IMR-90 (cell line): ENCODE data around the gene GRAMD2A. TPM values are rescaled to one million over a fixed set of nuclear protein-coding genes. Genes with fewer than 3 reads are reported as not detected.

ENCODE experiments used
- ATAC-seq: fragments of 200-7000 bp; cut with Tn5 transposase; 2 replicates; pipeline ENCODE4 v1.9.1; 2020; ENCODE audit warnings: low read depth, mild to moderate bottlenecking, moderate library complexity
- BruUV-seq: library from RNA; stranded (reverse); fragments of 400-500 nt; replicated peaks from 2 replicates; lab custom pipeline; 2021; lab: Mats Ljungman, UMichigan
- CTCF ChIA-PET: fragments of 300-600 bp; formaldehyde crosslinking; extraction: SDS; loops from one replicate; lab custom pipeline; 2021; ENCODE audit warnings: antibody characterized with exemption; lab: Yijun Ruan, JAX
- POLR2A ChIA-PET: fragments of 300-600 bp; sonication (Branson Sonifier 250); formaldehyde crosslinking; loops from one replicate; lab custom pipeline; 2022; ENCODE audit warnings: antibody characterized with exemption; ENCODE audit not compliant: unreplicated experiment; lab: Charles Lee
- DNase-seq: peaks from one replicate; pipeline ENCODE4 v3.0.0; 2013
- H2AFZ ChIP-seq: replicated peaks from 2 replicates; pipeline ENCODE3; 2013; ENCODE audit warnings: low read length, mild to moderate bottlenecking; ENCODE audit not compliant: poor library complexity
- H2AK5ac ChIP-seq: 2 replicates; pipeline ENCODE4 v1.6.1; 2013; ENCODE audit warnings: low read depth, low read length, inconsistent platforms
- H2AK9ac ChIP-seq: replicated peaks from 2 replicates; pipeline ENCODE3; 2013; ENCODE audit warnings: mild to moderate bottlenecking, low read depth, low read length, moderate library complexity; ENCODE audit not compliant: poor library complexity
- H2BK120ac ChIP-seq: 2 replicates; pipeline ENCODE4 v1.6.1; 2013; ENCODE audit warnings: low read depth, low read length, inconsistent platforms
- H2BK15ac ChIP-seq: 3 replicates; pipeline ENCODE4 v1.6.1; 2013; ENCODE audit warnings: low read depth, low read length, inconsistent platforms
- H2BK20ac ChIP-seq: 2 replicates; pipeline ENCODE4 v1.6.1; 2013; ENCODE audit warnings: low read depth, mild to moderate bottlenecking, inconsistent platforms, low read length, moderate library complexity
- H2BK5ac ChIP-seq: 2 replicates; pipeline ENCODE4 v1.6.1; 2013; ENCODE audit warnings: mild to moderate bottlenecking, low read depth, low read length, inconsistent platforms; ENCODE audit not compliant: poor library complexity, severe bottlenecking
- H3K14ac ChIP-seq: replicated peaks from 2 replicates; pipeline ENCODE4 v1.6.1; 2013; ENCODE audit warnings: low read depth, low read length, inconsistent platforms
- H3K18ac ChIP-seq: 2 replicates; pipeline ENCODE4 v1.6.1; 2013; ENCODE audit warnings: low read depth, low read length, control low read depth
- H3K23ac ChIP-seq: 2 replicates; pipeline ENCODE4 v1.6.1; 2013; ENCODE audit warnings: low read depth, low read length, inconsistent platforms
- H3K27ac ChIP-seq: 2 replicates; pipeline ENCODE4 v1.5.1; 2013; ENCODE audit warnings: mild to moderate bottlenecking, control low read depth, low read length; ENCODE audit not compliant: insufficient read depth
- H3K27me3 ChIP-seq: 2 replicates; pipeline ENCODE4 v1.6.1; 2013; ENCODE audit warnings: low read length; ENCODE audit not compliant: control insufficient read depth, insufficient read depth
- H3K36me3 ChIP-seq: 2 replicates; pipeline ENCODE4 v1.6.1; 2013; ENCODE audit warnings: low read length, mixed read lengths; ENCODE audit not compliant: control insufficient read depth, insufficient read depth
- H3K4ac ChIP-seq: 2 replicates; pipeline ENCODE4 v1.6.1; 2013; ENCODE audit warnings: low read depth, low read length, inconsistent platforms
- H3K4me1 ChIP-seq: 2 replicates; pipeline ENCODE4 v1.6.1; 2013; ENCODE audit warnings: low read length, mixed read lengths; ENCODE audit not compliant: control insufficient read depth, insufficient read depth
- H3K4me2 ChIP-seq: 2 replicates; pipeline ENCODE4 v1.6.1; 2013; ENCODE audit warnings: low read depth, mild to moderate bottlenecking, control low read depth, low read length, moderate library complexity
- H3K4me3 ChIP-seq: 2 replicates; pipeline ENCODE4 v1.5.1; 2013; ENCODE audit warnings: low read depth, mild to moderate bottlenecking, control low read depth, low read length, moderate library complexity; ENCODE audit not compliant: insufficient read depth
- H3K56ac ChIP-seq: 2 replicates; pipeline ENCODE4 v1.6.1; 2013; ENCODE audit warnings: low read length, inconsistent platforms; ENCODE audit not compliant: insufficient read depth; ENCODE audit errors: extremely low read depth
- H3K79me1 ChIP-seq, 2 experiments: 2 replicates each; pipeline ENCODE4 v1.6.1; 2013; ENCODE audit warnings: low read length in 2 of 2, inconsistent platforms in 1 of 2, low read depth in 1 of 2
- H3K9ac ChIP-seq: 2 replicates; pipeline ENCODE4 v1.6.1; 2013; ENCODE audit warnings: low read depth, low read length, control low read depth
- H3K9me1 ChIP-seq: 2 replicates; pipeline ENCODE4 v1.6.1; 2013; ENCODE audit warnings: low read length, inconsistent platforms; ENCODE audit not compliant: insufficient read depth
- H3K9me3 ChIP-seq: 2 replicates; pipeline ENCODE4 v1.6.1; 2013; ENCODE audit warnings: low read length; ENCODE audit not compliant: control insufficient read depth, insufficient read depth
- H4K20me1 ChIP-seq: 2 replicates; pipeline ENCODE4 v1.6.1; 2013; ENCODE audit warnings: low read length, inconsistent platforms; ENCODE audit not compliant: insufficient read depth
- H4K5ac ChIP-seq: 2 replicates; pipeline ENCODE4 v1.6.1; 2013; ENCODE audit warnings: mild to moderate bottlenecking, low read depth, low read length, control low read depth
- H4K8ac ChIP-seq, 2 experiments: 2 replicates each; pipeline ENCODE4 v1.6.1; 2013; ENCODE audit warnings: low read depth in 2 of 2, low read length in 2 of 2, control low read depth in 1 of 2, inconsistent platforms in 1 of 2
- H4K91ac ChIP-seq: 2 replicates; pipeline ENCODE4 v1.6.1; 2013; ENCODE audit warnings: low read depth, low read length, inconsistent platforms; ENCODE audit not compliant: insufficient read depth
- BHLHE40 ChIP-seq: fragments of 150-350 bp; IDR thresholded peaks from 2 replicates; pipeline ENCODE4 v1.6.1; 2016; ENCODE audit warnings: mild to moderate bottlenecking, low read depth, low read length
- MXI1 ChIP-seq: IDR thresholded peaks from 2 replicates; pipeline ENCODE4 v1.6.1; 2012; ENCODE audit warnings: low read depth, mild to moderate bottlenecking, low read length, moderate library complexity, borderline replicate concordance
- NFE2L2 ChIP-seq: fragments of 150-350 bp; IDR thresholded peaks from 2 replicates; pipeline ENCODE4 v1.6.1; 2016; ENCODE audit warnings: low read depth, mild to moderate bottlenecking, low read length
- SMC3 ChIP-seq: fragments of 150-350 bp; IDR thresholded peaks from 2 replicates; pipeline ENCODE4 v1.6.1; 2016; ENCODE audit warnings: low read depth, mild to moderate bottlenecking, antibody characterized with exemption, low read length, moderate library complexity
- WGBS, 2 experiments: methylation state at CpG; one replicate each; pipeline versions ENCODE4 v1.1.5 to v1.1.7; 2013; ENCODE audit warnings: missing lambda C conversion rate in 2 of 2; ENCODE audit not compliant: insufficient read length in 1 of 2; ENCODE audit errors: extremely low coverage in 2 of 2; 5-methylcytosine and 5-hydroxymethylcytosine counted together
- dilution Hi-C: fragments of 300-500 bp; cut with HindIII; formaldehyde crosslinking; loops from one replicate; pipeline ENCODE4 v1.14.3; 2018; ENCODE audit warnings: low sequenced_read_pairs; ENCODE audit not compliant: unreplicated experiment
- in situ Hi-C: fragments of 300-500 bp; cut with MboI; formaldehyde crosslinking; loops from 3 replicates; pipeline ENCODE4 v1.14.3; 2019; ENCODE audit warnings: low sequenced_read_pairs, inconsistent platforms, mixed read lengths
- intact Hi-C: fragments of 100-400 bp; cut with micrococcal nuclease; formaldehyde crosslinking; loops from 2 replicates; pipeline ENCODE4 v1.10.0; 2022
- polyA plus RNA-seq, 3 experiments: library from polyadenylated mRNA; depleted of rRNA; stranded (reverse); fragments of >200 nt; gene quantifications; 2 replicates each; pipeline ENCODE4 v1.2.3, GENCODE V29; 2012; ENCODE audit warnings: low replicate concordance in 1 of 3
- total RNA-seq: library from RNA; depleted of rRNA; stranded (reverse); fragments of >200 nt; gene quantifications from 2 replicates; pipeline ENCODE4 v1.2.3, GENCODE V29; 2012
- TF ChIP-seq, protein P1 (sequence below): fragments of 150-350 bp; IDR thresholded peaks from 2 replicates; pipeline ENCODE4 v1.6.1; 2016; ENCODE audit warnings: low read depth, mild to moderate bottlenecking, low read length, moderate library complexity, borderline replicate concordance

GRAMD2A gene
- total and polyA plus RNA-seq, 2 of the 4 experiments (the other 2 are of a cell fraction): 0.14 to 0.18 TPM

GRCh38 chr15:72242775-72243370, 45.3 kb upstream of the GRAMD2A start:
- no peak overlapping the region for H3K18ac ChIP-seq
- no peak overlapping the region for H2BK120ac ChIP-seq
- H4K20me1 ChIP-seq: no peaks in the 10 kb centered on the region
- no peak overlapping the region for H2AK9ac ChIP-seq
- no peak overlapping the region for H4K5ac ChIP-seq
- H2BK15ac ChIP-seq: no peak overlapping the region
- no peak for DNase-seq
- H3K9me1 ChIP-seq: peaks cover 8% of the 10 kb centered on the region
- dilution Hi-C loops: no loop called here
- no peak for TF ChIP-seq BHLHE40
- TF ChIP-seq SMC3: no peak
- TF ChIP-seq, protein P1, sequence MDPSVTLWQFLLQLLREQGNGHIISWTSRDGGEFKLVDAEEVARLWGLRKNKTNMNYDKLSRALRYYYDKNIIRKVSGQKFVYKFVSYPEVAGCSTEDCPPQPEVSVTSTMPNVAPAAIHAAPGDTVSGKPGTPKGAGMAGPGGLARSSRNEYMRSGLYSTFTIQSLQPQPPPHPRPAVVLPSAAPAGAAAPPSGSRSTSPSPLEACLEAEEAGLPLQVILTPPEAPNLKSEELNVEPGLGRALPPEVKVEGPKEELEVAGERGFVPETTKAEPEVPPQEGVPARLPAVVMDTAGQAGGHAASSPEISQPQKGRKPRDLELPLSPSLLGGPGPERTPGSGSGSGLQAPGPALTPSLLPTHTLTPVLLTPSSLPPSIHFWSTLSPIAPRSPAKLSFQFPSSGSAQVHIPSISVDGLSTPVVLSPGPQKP: no peak
- TF ChIP-seq MXI1: no peak
- TF ChIP-seq NFE2L2: no peak
- H2AK5ac ChIP-seq: no peak overlapping the region
- no peak overlapping the region for H3K27ac ChIP-seq
- H3K36me3 ChIP-seq: peaks cover 25% of the 10 kb centered on the region
- ChIA-PET CTCF (no interaction called here), POLR2A (no interaction called here)
- no peak overlapping the region for H2BK5ac ChIP-seq
- H3K79me1 ChIP-seq: peaks cover 0 to 2% of the 10 kb centered on the region in 2 experiments; a peak in 3 of 4 replicates
- in situ Hi-C loops: no loop called here
- peaks cover 2% of the 10 kb centered on the region for H3K4me1 ChIP-seq
- no peaks in the 10 kb centered on the region for H3K27me3 ChIP-seq
- H3K4ac ChIP-seq: no peak overlapping the region
- H4K8ac ChIP-seq: no peak overlapping the region
- intact Hi-C loops: no loop called here
- WGBS, 2 experiments: 28% methylated on average over 2 of the region's 2 CpGs; no CpG with 5 or more reads in 1 of the 2 experiments
- H4K91ac ChIP-seq: no peak overlapping the region
- H3K9me3 ChIP-seq: no peaks in the 10 kb centered on the region
- H2BK20ac ChIP-seq: no peak overlapping the region
- ATAC-seq: no peak
- BruUV-seq: no TSS peak
- H3K9ac ChIP-seq: no peak overlapping the region
- H3K4me2 ChIP-seq: no peak overlapping the region
- no peak overlapping the region for H3K14ac ChIP-seq
- H3K23ac ChIP-seq: no peak overlapping the region
- no peak overlapping the region for H2AFZ ChIP-seq
- no peak overlapping the region for H3K4me3 ChIP-seq
- H3K56ac ChIP-seq: no peak overlapping the region
